Glutamatergic neuron (in vitro differentiated cells): Measurements from ENCODE around the gene TRPM8. TPM values are rescaled to one million over a fixed set of nuclear protein-coding genes. Genes with fewer than 3 reads are reported as not detected.
A peak's percentile ranks its signal among the peaks of the same experiment; 100 is the strongest.
"Not testable (repeated sequence)": the region's sequence is repeated elsewhere in the genome, so short reads cannot be mapped to it uniquely, and the experiment has no call there.

ENCODE experiments used
- DNase-seq: peaks from one replicate; pipeline ENCODE4 v3.0.0; 2022
- H3K27ac Mint-ChIP-seq: one replicate; pipeline ENCODE4 v1.8.0; 2020; ENCODE audit warnings: mild to moderate bottlenecking, mixed read lengths, inconsistent platforms; ENCODE audit not compliant: unreplicated experiment
- H3K27me3 Mint-ChIP-seq: one replicate; pipeline ENCODE4 v1.8.0; 2020; ENCODE audit warnings: mild to moderate bottlenecking, moderate library complexity, mixed read lengths, inconsistent platforms; ENCODE audit not compliant: unreplicated experiment
- H3K36me3 Mint-ChIP-seq: one replicate; pipeline ENCODE4 v1.8.0; 2020; ENCODE audit warnings: mild to moderate bottlenecking, mixed read lengths, inconsistent platforms; ENCODE audit not compliant: unreplicated experiment
- H3K4me1 Mint-ChIP-seq: one replicate; pipeline ENCODE4 v1.8.0; 2020; ENCODE audit warnings: mild to moderate bottlenecking, low read depth, mixed read lengths, inconsistent platforms; ENCODE audit not compliant: unreplicated experiment
- H3K4me3 Mint-ChIP-seq: one replicate; pipeline ENCODE4 v1.8.0; 2020; ENCODE audit warnings: mild to moderate bottlenecking, mixed read lengths, inconsistent platforms; ENCODE audit not compliant: unreplicated experiment
- H3K9me3 Mint-ChIP-seq: one replicate; pipeline ENCODE4 v1.8.0; 2020; ENCODE audit warnings: mild to moderate bottlenecking, moderate library complexity, mixed read lengths, inconsistent platforms; ENCODE audit not compliant: unreplicated experiment
- total RNA-seq: library from RNA; stranded (reverse); fragmentation: NEBNext Ultra II Directional; extraction: Animal tissue kit (Norgen Biotek cat#: 25700); gene quantifications from one replicate; pipeline ENCODE4 v1.2.1, GENCODE V29; 2021; ENCODE audit not compliant: unreplicated experiment
- TF ChIP-seq, protein P1 (sequence below): fragments of 200-600 bp; sonication (generic); IDR thresholded peaks from one replicate; pipeline ENCODE4 v1.5.0; 2021; ENCODE audit not compliant: partially characterized antibody, unreplicated experiment

Gene TRPM8
- total RNA-seq, 1 donor from 2014 or later, result not detected

DNA sequence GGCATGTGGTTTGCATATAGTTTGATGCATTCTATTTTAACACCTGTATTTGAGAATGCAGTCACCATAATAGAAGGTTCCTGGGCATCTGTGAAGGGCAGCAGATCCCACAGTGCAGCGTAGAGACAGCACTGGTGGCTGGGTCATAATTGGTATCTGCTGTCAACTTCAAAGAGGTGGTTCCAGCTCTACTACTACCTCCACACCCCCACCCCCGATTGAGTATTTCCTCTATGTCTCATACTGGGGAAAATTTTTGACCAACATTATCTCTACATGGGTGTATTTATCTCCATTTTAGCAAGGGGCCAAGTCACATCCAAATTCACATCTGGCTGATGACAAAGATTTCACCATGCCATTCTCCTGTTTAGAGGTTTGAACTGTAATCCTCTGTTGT lies 43.0 kb downstream of the TRPM8 start:
- no peaks in the 10 kb centered on the region for H3K36me3 Mint-ChIP-seq
- TF ChIP-seq, protein P1, sequence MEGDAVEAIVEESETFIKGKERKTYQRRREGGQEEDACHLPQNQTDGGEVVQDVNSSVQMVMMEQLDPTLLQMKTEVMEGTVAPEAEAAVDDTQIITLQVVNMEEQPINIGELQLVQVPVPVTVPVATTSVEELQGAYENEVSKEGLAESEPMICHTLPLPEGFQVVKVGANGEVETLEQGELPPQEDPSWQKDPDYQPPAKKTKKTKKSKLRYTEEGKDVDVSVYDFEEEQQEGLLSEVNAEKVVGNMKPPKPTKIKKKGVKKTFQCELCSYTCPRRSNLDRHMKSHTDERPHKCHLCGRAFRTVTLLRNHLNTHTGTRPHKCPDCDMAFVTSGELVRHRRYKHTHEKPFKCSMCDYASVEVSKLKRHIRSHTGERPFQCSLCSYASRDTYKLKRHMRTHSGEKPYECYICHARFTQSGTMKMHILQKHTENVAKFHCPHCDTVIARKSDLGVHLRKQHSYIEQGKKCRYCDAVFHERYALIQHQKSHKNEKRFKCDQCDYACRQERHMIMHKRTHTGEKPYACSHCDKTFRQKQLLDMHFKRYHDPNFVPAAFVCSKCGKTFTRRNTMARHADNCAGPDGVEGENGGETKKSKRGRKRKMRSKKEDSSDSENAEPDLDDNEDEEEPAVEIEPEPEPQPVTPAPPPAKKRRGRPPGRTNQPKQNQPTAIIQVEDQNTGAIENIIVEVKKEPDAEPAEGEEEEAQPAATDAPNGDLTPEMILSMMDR, result no peak
- peaks cover 2% of the 10 kb centered on the region for H3K27me3 Mint-ChIP-seq
- no peak overlapping the region for H3K27ac Mint-ChIP-seq
- DNase-seq, result no peak
- no peaks in the 10 kb centered on the region for H3K9me3 Mint-ChIP-seq
- no peak overlapping the region for H3K4me3 Mint-ChIP-seq
- peaks cover 3% of the 10 kb centered on the region for H3K4me1 Mint-ChIP-seq

DNA sequence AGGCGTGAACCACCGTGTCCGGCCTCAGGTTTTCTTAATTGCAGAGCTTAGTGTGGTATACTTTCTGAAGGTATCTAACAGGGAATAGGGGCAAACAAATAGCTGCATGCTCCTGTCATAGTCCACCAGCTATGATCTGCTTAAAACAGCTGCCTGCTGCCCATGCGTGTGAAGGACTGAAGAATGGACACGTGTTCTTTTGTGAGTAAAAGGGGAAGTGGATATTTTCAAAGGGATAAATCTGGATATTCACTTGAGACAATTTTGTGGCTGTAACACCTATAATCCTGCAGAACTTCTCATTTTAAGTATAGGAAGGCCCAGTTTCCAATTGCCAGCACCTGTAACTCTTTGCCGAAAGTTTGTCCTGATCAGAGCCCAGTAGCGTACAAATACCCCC lies 44.7 kb downstream of the TRPM8 start:
- TF ChIP-seq, protein P1, result no peak
- Mint-ChIP-seq H3K36me3 (no peaks in the 10 kb centered on the region), H3K4me1 (peaks cover 4% of the 10 kb centered on the region), H3K9me3 (no peaks in the 10 kb centered on the region), H3K4me3 (no peak overlapping the region), H3K27me3 (peaks cover 2% of the 10 kb centered on the region), H3K27ac (no peak overlapping the region)
- DNase-seq, result no peak

DNA sequence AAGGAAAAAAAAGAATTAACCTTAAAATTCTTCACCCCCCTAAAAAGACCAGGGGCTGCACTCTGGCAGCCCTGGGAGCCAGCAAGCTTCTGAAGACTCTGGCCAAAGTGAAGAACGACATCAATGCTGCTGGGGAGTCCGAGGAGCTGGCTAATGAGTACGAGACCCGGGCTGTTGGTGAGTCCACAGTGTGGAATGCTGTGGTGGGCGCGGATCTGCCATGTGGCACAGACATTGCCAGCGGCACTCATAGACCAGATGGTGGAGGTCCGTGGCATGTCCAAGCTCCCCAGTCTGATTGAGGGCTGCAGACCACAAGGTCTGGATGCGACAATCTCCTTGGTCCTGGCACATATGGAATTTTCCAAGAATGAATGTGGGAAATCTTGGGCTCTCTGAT lies 47.4 kb downstream of the TRPM8 start:
- no peak for DNase-seq
- no peaks in the 10 kb centered on the region for H3K36me3 Mint-ChIP-seq
- no peaks in the 10 kb centered on the region for H3K9me3 Mint-ChIP-seq
- TF ChIP-seq, protein P1, result no peak
- no peak overlapping the region for H3K4me3 Mint-ChIP-seq
- H3K27ac Mint-ChIP-seq, result no peak overlapping the region
- peaks cover 2% of the 10 kb centered on the region for H3K27me3 Mint-ChIP-seq
- peaks cover 4% of the 10 kb centered on the region for H3K4me1 Mint-ChIP-seq

DNA sequence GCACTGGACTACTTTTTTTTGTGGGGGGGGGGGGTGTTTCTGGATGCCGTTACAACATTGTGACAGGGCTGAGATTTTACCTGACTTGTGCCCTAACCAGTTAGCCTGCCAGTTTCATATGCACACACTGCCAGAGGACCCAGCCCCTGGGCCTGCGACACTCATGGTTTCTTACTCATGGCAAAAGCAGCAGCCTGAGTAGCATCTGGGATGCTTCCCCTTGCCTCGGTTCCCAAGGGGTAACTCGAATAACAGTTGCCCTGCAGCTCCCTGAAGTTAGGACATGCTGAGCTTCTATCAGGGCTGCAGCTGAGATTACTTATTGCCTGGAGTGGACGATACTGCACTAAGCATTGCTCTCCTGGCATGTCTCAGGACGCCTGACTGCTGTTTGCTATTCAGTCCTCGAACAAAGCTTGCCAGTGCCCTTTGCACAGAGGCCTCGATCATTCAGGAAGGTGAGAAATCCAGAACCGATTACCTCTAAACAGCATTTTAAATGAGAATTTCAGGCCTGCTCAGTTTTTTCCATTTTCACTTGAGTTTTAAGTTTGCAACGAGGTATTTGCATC lies 47.9 kb downstream of the TRPM8 start:
- TF ChIP-seq, protein P1, result no peak
- H3K27ac Mint-ChIP-seq, result no peak overlapping the region

DNA sequence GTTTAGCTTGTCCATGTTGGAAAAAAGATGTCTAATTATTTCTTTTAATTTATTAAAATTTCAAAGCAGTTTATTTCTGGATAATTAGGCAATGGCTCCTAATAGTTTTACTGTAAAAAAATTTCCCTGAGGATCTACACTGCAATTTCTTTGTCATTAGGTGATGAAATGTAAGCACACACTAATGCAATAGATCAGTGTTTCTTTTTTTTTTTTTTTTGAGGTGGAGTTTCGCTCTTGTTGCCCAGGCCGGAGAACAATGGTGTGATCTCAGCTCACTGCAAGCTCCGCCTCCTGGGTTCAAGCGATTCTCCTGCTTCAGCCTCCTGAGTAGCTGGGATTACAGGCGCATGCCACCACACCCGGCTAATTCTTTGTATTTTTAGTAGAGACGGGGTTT lies 48.5 kb downstream of the TRPM8 start:
- H3K36me3 Mint-ChIP-seq, H3K27me3 Mint-ChIP-seq, DNase-seq, H3K27ac Mint-ChIP-seq, H3K4me1 Mint-ChIP-seq, H3K9me3 Mint-ChIP-seq, H3K4me3 Mint-ChIP-seq: not testable (repeated sequence)

More for the DNA sequence above, 47.9 kb downstream of the TRPM8 start:
- no peak overlapping the region for H3K4me3 Mint-ChIP-seq
- peaks cover 2% of the 10 kb centered on the region for H3K27me3 Mint-ChIP-seq
- H3K36me3 Mint-ChIP-seq, result no peaks in the 10 kb centered on the region
- peaks cover 4% of the 10 kb centered on the region for H3K4me1 Mint-ChIP-seq
- no peaks in the 10 kb centered on the region for H3K9me3 Mint-ChIP-seq
- peak; percentile 38 for DNase-seq

DNA sequence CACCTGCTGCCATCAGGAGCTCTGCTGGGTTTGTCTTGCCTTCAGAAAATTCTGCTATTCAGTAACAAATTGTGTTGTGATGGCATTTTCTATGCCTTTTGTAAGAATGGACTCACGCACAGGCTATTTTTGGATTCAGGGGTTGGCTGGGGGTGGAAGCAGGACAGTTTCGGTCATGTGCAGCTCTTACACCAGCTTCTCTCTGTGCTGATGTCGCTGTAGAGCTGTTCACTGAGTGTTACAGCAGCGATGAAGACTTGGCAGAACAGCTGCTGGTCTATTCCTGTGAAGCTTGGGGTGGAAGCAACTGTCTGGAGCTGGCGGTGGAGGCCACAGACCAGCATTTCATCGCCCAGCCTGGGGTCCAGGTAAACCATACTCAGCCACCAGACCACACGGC lies 49.2 kb downstream of the TRPM8 start:
- peaks cover 4% of the 10 kb centered on the region for H3K4me1 Mint-ChIP-seq
- DNase-seq, result no peak

More for the DNA sequence above, 49.2 kb downstream of the TRPM8 start:
- TF ChIP-seq, protein P1, result no peak
- Mint-ChIP-seq H3K9me3 (peaks cover 3% of the 10 kb centered on the region), H3K4me3 (no peak overlapping the region), H3K36me3 (peaks cover 4% of the 10 kb centered on the region), H3K27ac (no peak overlapping the region), H3K27me3 (no peaks in the 10 kb centered on the region)
